Stimulated activated CD4-positive, alpha-beta T cell treated with anti-CD3 and anti-CD28 coated beads, Interleukin-1b, Interleukin-23, amount 100 ng/mL, for 1 hour (primary cell): ENCODE results near the gene AQP2.
"Not testable (repeated sequence)": the region's sequence is repeated elsewhere in the genome, so short reads cannot be mapped to it uniquely, and the experiment has no call there.

ENCODE experiments used
- DNase-seq, 2 donors: peaks; one replicate each; pipeline ENCODE4 v3.0.0-alpha.2; 2020; ENCODE audit warnings: low read depth in 2 of 2

AQP2 gene

GRCh38 chr12:49987625-49988303 lies 37.2 kb downstream of the AQP2 start:
- DNase-seq = no peak

DNA sequence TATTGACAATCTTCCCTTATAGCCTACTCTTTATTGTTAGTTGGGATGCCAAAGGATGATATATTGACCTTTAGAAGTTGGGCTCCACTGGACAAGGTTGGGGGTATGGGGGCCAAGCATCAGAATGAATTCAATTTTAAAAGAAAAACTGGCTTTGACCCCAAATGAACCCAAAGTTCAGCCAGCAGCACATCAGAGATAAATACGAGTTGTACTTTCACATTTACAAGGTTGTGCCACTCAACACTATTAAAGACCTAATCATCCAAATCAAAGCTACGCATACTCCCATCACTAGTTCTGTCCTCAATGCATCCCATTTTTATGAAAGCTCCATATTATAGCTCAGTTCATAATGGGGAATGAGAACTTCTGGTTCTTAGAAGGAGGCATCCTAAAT lies 38.9 kb downstream of the AQP2 start:
- not testable (repeated sequence) for DNase-seq

DNA sequence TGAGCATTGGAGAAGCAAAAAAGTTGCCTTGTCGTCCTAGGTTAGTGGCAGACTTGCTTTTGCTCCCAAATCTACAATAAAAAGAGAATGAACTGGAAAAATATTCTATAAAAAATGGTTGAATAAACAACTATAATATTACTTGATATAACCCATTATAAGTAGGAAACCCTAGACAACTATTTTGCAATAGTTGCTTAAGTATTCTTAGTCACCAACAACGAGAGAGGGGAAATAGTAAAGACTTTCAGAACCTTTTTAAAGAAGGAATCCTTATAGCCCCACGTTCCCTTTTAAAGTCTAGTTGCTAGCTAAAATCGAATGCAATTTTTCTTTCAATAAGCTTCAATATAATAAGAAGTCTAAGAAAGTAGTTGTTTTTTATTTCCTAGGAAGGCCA lies 39.7 kb downstream of the AQP2 start:
- no peak for DNase-seq

GRCh38 chr12:49998453-49998852 lies 47.9 kb downstream of the AQP2 start:
- DNase-seq = no peak

DNA sequence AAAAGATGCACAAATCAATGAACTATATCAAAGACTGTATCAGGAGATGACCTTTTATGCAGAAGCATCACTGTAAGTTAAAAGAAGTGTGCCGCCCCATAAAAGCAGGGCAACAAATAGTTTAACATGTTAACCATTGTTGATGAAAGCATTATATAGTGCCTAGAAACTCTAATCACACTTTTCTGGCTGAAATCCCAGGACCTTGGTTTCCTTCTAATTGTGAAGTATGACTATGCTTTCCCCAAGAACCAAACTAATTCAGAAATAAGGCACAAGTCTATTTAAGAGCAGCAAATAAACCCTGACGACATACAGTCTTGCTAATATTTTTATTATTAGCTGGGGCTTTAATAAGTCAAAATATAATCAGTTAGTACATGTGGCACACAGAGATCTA lies 53.1 kb downstream of the AQP2 start:
- no peak for DNase-seq

DNA sequence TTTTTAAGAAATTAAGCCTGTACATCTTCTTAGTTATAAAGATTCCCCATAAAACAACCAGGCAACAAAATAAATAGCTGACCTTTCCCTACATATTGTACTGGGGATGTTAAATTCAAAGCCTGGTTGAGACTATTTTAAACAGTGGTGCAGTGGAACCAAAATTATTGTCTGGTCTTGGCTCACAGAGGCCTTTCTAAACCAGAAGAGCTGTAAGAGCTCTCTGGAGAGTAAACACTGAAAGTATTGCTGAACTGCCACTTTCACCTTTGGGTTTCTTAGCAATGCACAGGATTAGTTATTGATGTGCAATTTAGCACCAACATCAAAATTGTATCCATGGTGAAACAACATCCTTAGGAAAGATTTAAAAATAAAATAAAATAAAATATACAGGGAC lies 54.2 kb downstream of the AQP2 start:
- no peak for DNase-seq

- DNase-seq = no peak
Measured at GRCh38 chr12:50005175-50005574, 54.6 kb downstream of the AQP2 start.

- no peak for DNase-seq
Measured at GRCh38 chr12:50006280-50006679, 55.7 kb downstream of the AQP2 start.

DNA sequence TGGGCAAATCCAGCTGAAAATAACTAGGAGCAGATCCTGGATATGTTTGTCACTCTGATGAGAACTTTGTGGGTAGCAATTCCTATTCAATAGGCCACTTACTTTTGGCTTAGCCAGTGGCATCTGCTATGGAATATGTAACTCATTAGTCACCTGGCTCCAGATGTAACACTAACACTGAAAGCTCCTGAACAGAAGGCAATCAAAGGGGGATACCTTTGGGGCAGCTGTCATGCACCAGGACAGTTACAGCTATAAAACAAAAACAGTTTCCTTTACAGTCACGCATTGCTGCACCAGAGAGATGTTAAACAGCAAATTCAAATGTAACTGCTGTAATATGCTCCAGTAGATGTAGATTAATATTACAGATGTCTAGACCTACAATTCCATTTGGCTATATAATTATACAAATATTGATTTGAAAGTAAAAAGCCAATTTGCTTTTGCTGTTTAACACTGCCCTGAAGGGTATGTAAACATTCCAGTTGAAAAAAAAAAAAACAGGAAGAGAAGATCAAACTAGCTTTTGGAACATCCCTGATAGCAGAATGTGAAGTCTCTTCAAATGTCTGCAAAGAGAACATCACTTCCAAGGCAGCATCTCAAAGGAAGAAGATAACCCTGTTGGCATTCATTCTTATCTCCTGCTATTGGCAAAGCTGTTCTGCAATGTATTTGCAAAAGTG lies 56.4 kb downstream of the AQP2 start:
- DNase-seq = no peak
